Regular cardiac myocyte (primary cell): Measurements from ENCODE around the gene PQBP1. TPM values are rescaled to one million over a fixed set of nuclear protein-coding genes. Genes with fewer than 3 reads are reported as not detected.

ENCODE experiments used
- total RNA-seq: library from RNA; depleted of rRNA; stranded (reverse); fragments of >200 nt; gene quantifications from 2 replicates; pipeline ENCODE4 v1.2.3, GENCODE V29; 2014

Gene PQBP1
- total RNA-seq: 36.1 and 88.6 TPM in 2 replicates

GRCh38 chrX:48897625-48898306 is at the start of gene PQBP1, which contains the start of gene TIMM17B:
PQBP1 (plus strand) TSS chrX:48897930; CDS start chrX:48898510, 580 bp downstream.
TIMM17B (minus strand) TSS chrX:48897768; CDS start chrX:48897749, 19 bp downstream.

GRCh38 chrX:48911412-48912182 is 13.9 kb downstream of the PQBP1 start, which contains the start of gene SLC35A2:
SLC35A2 (minus strand) TSS chrX:48911646; CDS start chrX:48911636, 10 bp downstream.

GRCh38 chrX:48918643-48919340 is 21.1 kb downstream of the PQBP1 start, which contains the start of gene PIM2:
PIM2 (minus strand) TSS chrX:48919024; CDS start chrX:48918834, 190 bp downstream.

Other genes with a start within 250 kb of the PQBP1 start
- 0.28 TPM in 1 of 2 replicates, not detected in the other for gene WAS, start 214.1 kb upstream of the PQBP1 start, total RNA-seq
- gene SUV39H1, start 201.2 kb upstream of the PQBP1 start, total RNA-seq: 1.4 and 10.5 TPM in 2 replicates
- not detected in 2 replicates for gene GLOD5, start 136.2 kb upstream of the PQBP1 start, total RNA-seq
- gene GATA1, start 111.3 kb upstream of the PQBP1 start, total RNA-seq: not detected in 2 replicates
- 21.7 and 34.1 TPM in 2 replicates for gene HDAC6, start 95.9 kb upstream of the PQBP1 start, total RNA-seq
- gene ERAS, start 71.4 kb upstream of the PQBP1 start, total RNA-seq: not detected in 2 replicates
- 0.19 and 0.85 TPM in 2 replicates for gene PCSK1N, start 62.3 kb upstream of the PQBP1 start, total RNA-seq
- gene TIMM17B, start 162 bp upstream of the PQBP1 start, total RNA-seq: 26.5 and 42.0 TPM in 2 replicates
- gene SLC35A2, start 13.7 kb downstream of the PQBP1 start, total RNA-seq: 18.6 and 19.6 TPM in 2 replicates
- 5.2 and 7.0 TPM in 2 replicates for gene PIM2, start 21.1 kb downstream of the PQBP1 start, total RNA-seq
- gene OTUD5, start 59.7 kb downstream of the PQBP1 start, total RNA-seq: 25.9 and 34.5 TPM in 2 replicates
- gene KCND1, start 73.9 kb downstream of the PQBP1 start, total RNA-seq: 0.56 and 0.58 TPM in 2 replicates
- gene GRIPAP1, start 104.3 kb downstream of the PQBP1 start, total RNA-seq: 23.1 and 28.2 TPM in 2 replicates
- gene TFE3, start 145.4 kb downstream of the PQBP1 start, total RNA-seq: 29.1 and 33.0 TPM in 2 replicates
- gene CCDC120, start 161.1 kb downstream of the PQBP1 start, total RNA-seq: 0.19 and 0.28 TPM in 2 replicates
- 5.8 and 7.0 TPM in 2 replicates for gene PRAF2, start 176.1 kb downstream of the PQBP1 start, total RNA-seq
- gene WDR45, start 182.0 kb downstream of the PQBP1 start, total RNA-seq: 29.3 and 31.2 TPM in 2 replicates
- gene GPKOW, start 225.8 kb downstream of the PQBP1 start, total RNA-seq: 18.0 and 22.4 TPM in 2 replicates